HepG2 (cell line): ENCODE results near the gene TBKBP1.

Experiments
- SIX4 ChIP-seq: sonication (generic); formaldehyde crosslinking; IDR thresholded peaks from 2 replicates; pipeline ENCODE4 v1.4.0; 2020; ENCODE audit warnings: missing genetic modification reagents
- ZFY ChIP-seq: sonication (generic); formaldehyde crosslinking; IDR thresholded peaks from 2 replicates; pipeline ENCODE4 v1.4.0; 2020; ENCODE audit warnings: missing genetic modification reagents
- ZMYM4 ChIP-seq: sonication (generic); formaldehyde crosslinking; IDR thresholded peaks from 2 replicates; pipeline ENCODE4 v1.8.1; 2023; ENCODE audit warnings: mild to moderate bottlenecking, missing genetic modification reagents
- ZNF24 ChIP-seq: fragments of 450-650 bp; IDR thresholded peaks from 2 replicates; pipeline ENCODE4 v1.6.1; 2017; ENCODE audit warnings: antibody characterized with exemption, mild to moderate bottlenecking
- ZNF282 ChIP-seq: fragments of 450-650 bp; IDR thresholded peaks from 2 replicates; pipeline ENCODE4 v1.6.1; 2018; ENCODE audit not compliant: partially characterized antibody
- ZNF703 ChIP-seq: sonication (generic); formaldehyde crosslinking; IDR thresholded peaks from 2 replicates; pipeline ENCODE4 v1.5.1; 2020; ENCODE audit warnings: missing genetic modification reagents, mild to moderate bottlenecking, moderate library complexity, borderline replicate concordance
- TF ChIP-seq, protein P1 (sequence below): sonication (generic); formaldehyde crosslinking; IDR thresholded peaks from 2 replicates; pipeline ENCODE4 v1.5.0; 2020; ENCODE audit warnings: mild to moderate bottlenecking, missing genetic modification reagents, moderate library complexity

DNA sequence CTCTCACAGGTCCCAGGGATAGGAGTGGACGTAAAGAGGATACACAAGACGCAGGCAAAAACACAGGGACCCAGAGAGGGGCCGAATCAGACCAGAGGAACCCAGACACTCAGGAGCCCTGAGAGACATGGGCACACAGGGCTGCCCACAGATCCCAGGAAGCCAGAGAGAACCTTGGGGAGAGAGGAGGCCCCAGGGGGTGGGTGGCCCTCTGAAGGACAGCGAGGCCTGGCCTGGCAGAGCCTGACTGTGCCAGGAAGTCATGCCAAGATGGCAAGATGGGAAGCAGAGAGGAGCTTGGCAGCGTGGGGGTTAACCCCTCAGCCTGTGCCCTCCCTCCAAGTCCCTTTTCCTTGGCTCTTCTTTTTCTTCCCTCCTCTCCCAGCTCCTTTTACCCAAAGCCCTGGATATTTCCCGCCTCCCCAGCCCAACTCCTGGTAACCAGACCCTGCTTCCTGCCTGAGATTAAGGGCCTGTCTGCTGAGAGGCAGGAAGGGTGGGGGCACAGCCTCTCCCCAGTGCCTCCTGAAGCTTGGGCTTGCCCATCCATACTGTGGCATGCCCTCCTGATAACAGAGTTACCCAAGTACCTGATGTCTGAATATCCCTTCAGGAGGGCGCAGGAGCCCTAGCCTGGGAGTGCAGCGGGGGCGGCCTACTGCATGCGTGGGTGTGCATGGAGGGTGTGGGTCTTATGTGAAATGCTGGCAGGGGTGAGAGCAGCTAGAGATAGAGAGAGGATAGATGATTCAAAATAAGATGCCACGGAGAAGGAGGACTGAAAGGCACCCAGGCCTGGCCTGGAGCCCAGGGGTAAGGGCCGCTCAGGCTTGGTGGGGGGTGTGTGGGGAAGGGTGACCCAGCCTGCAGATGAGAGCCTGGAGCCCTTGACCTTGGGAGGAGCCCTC lies 33.1 kb downstream of the TBKBP1 start:
- no peak for TF ChIP-seq ZNF282
- no peak for TF ChIP-seq SIX4 (CRISPR knock-in tag)
- TF ChIP-seq ZFY (CRISPR knock-in tag) = no peak
- TF ChIP-seq, protein P1, sequence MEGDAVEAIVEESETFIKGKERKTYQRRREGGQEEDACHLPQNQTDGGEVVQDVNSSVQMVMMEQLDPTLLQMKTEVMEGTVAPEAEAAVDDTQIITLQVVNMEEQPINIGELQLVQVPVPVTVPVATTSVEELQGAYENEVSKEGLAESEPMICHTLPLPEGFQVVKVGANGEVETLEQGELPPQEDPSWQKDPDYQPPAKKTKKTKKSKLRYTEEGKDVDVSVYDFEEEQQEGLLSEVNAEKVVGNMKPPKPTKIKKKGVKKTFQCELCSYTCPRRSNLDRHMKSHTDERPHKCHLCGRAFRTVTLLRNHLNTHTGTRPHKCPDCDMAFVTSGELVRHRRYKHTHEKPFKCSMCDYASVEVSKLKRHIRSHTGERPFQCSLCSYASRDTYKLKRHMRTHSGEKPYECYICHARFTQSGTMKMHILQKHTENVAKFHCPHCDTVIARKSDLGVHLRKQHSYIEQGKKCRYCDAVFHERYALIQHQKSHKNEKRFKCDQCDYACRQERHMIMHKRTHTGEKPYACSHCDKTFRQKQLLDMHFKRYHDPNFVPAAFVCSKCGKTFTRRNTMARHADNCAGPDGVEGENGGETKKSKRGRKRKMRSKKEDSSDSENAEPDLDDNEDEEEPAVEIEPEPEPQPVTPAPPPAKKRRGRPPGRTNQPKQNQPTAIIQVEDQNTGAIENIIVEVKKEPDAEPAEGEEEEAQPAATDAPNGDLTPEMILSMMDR (CRISPR knock-in tag) = no peak
- TF ChIP-seq ZNF703 (CRISPR knock-in tag) = no peak
- TF ChIP-seq ZMYM4 = no peak
- TF ChIP-seq ZNF24 = no peak
